AG09319 (cell line): ENCODE measurements around the gene PREX1.

ENCODE experiments used
- DNase-seq: peaks from one replicate; pipeline ENCODE4 v3.0.0-alpha.2; 2010; ENCODE audit warnings: low read depth; ENCODE audit errors: extremely low read depth
- TF ChIP-seq, protein P1 (sequence below): IDR thresholded peaks from 2 replicates; pipeline ENCODE4 v1.5.1; 2011; ENCODE audit warnings: low read depth, mild to moderate bottlenecking, inconsistent platforms, low read length, moderate library complexity

Gene PREX1

DNA sequence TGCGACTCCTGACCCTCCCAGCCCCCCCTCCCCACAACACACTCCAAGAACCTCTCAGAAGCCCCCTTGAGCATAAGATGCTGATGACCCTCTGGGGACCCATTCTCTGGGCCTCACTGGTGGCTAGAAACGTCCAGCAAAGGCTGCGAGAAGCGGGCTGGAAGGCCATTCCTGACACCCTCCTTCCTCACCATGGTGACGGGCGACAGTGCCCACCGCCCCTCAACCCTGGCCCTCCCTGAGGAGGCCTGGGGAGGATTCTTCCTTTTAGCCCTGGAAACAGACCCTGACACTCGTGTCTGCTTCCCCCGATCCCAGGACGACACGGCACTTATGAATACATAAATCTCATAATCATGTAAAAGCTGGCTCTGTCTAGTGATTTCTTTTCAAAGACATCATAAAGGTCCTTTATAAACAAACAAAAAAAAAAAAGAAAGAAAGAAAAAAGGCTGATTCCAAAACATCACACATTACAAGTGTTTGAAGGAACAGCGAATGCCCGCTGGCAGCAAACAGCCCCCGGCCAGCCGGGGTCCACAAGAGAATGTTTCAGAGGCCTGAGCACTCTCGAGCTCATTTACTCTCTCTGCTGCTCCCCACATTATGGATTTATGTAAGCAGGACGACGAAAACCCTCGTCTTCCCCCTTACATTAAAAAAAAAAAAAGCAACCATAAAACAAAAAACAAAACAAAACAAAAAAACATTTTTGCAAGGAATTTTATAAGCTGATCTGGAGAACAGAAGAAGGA is 40.7 kb downstream of the PREX1 start:
- no peak for DNase-seq
- TF ChIP-seq, protein P1, sequence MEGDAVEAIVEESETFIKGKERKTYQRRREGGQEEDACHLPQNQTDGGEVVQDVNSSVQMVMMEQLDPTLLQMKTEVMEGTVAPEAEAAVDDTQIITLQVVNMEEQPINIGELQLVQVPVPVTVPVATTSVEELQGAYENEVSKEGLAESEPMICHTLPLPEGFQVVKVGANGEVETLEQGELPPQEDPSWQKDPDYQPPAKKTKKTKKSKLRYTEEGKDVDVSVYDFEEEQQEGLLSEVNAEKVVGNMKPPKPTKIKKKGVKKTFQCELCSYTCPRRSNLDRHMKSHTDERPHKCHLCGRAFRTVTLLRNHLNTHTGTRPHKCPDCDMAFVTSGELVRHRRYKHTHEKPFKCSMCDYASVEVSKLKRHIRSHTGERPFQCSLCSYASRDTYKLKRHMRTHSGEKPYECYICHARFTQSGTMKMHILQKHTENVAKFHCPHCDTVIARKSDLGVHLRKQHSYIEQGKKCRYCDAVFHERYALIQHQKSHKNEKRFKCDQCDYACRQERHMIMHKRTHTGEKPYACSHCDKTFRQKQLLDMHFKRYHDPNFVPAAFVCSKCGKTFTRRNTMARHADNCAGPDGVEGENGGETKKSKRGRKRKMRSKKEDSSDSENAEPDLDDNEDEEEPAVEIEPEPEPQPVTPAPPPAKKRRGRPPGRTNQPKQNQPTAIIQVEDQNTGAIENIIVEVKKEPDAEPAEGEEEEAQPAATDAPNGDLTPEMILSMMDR = no peak

DNA sequence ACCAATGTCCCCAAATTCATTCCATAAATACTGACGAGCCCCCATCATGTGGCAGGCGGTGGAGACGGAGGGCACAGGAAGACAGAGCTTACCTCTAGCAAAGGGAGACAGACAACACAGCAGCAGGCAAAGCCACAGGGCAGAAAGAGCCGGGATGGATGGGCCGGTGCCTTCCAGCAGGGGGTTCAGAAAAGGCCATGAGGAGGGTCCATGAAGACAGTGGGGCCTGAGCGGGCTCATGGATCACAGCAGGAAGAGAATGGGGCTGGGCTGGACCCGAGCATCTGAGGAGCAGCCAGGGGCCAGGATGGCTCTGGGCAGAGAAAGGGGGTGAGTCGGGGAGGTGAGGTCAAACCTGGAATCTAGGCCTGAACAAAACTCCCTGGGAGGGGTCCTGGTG is 42.0 kb downstream of the PREX1 start:
- TF ChIP-seq, protein P1 = no peak
- no peak for DNase-seq

DNA sequence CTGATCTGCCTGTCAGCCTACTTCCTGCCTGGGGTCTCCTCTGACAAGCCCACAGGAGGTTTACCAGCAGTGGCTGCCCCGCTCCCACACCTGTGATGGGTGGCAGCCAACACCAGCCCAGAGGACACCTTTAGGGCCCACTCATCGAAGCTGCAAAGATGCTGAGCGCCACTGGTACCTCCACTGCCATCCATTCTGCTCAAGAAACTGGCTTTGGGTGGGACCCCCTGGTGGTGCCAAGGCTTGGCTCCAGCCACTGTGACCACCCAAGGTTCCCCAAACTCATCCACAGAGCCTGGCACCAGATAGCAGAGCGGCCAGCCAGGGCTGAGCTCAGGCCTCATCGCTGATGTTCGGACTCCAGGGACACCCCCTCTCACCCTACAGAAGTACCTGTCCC is 42.5 kb downstream of the PREX1 start:
- no peak for DNase-seq
- TF ChIP-seq, protein P1 = no peak

DNA sequence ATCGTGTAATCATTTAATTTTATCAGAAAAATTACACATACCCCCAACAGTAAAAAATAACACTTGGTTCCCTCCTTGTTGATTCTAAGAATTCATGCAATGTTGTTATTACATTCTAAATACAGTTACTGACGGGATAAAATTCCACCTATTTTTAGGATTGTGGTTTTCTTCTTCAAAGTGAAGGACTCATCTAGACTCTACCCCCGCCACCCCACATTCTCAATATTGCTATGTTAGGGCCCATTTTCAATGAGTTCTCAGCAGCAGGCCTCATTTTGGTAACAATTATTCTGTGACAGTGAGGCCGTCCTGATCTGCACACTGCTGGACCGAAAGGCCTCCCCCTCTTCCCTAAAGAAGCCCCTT is 43.5 kb downstream of the PREX1 start:
- TF ChIP-seq, protein P1 = no peak
- DNase-seq = no peak

DNA sequence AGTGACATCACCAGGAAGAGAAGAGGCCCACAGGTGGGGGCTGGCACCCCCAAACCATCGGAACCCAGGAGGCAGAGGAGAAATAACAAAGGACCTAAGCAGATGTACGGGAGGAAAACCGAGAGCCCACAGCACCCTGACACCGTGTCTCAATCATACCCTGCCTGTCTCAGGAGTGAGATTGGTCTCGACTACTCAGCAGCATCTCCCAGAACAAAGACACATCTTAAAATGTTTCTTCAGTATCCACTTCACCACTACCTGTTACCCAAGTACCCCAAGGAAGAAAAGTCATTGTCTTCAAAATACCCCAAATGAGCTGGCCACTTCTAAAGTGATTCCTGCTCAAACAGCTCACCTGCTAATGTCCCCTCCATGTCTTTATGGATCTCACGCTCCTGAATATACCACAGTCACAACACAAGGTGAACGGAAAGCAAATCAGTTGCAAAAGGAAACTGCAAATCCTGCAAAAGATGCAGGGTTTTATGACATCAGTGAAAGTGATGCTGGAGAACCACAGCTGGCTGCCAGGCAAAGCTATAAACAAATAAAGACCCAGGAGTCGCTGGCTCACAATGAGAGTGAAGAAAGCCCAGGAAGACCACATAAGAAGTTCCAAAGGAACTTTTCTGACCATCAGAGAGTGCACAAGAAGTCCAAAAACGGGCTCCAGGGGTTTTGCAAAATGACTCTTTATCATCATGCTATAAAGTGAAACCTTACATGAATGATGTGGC is 44.1 kb downstream of the PREX1 start:
- DNase-seq = no peak
- TF ChIP-seq, protein P1 = no peak

DNA sequence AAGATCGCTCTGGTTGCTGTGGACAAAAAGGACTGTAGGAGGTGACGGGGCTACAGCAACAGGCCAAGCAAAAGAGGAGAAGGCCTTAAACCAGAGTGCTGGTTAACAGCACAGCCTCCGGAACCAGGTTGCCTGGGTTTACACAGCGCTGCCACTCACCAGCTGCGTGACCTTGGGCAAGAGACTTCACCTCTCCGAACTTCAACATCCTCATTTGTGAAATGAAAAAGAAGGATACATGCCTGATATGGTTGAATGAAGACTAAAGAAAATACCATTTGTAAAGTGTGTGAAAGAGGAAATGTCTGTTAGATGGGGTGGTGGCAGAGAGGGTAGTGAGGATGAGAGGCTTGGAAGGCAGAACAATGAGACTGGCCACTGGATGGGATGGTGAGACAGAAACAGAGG is 44.9 kb downstream of the PREX1 start:
- no peak for DNase-seq
- TF ChIP-seq, protein P1 = no peak

DNA sequence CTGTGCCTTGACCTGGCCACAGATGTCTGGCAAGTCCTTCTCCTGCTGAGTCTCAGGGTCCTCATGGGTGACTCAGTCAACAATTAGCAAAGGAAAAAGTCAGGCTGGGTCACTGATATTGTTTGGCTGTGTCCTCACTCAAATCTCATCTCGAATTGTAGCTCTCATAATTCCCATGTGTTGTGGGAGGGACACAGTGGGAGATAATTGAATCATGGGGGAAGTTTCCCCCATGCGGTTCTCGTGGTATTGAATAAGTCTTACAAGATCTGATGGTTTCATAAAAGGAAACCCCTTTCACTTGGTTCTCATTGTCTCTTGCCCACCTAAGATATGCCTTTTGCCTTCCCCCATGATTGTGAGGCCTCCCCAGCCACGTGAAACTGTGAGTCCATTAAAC is 45.7 kb downstream of the PREX1 start:
- no peak for DNase-seq
- TF ChIP-seq, protein P1 = no peak
